Activated gamma-delta T cell treated with Interleukin-2 at 50 U/mL for 16 hours (primary cell): Measurements from ENCODE around the gene ZCCHC10.
"Not testable (repeated sequence)": the region's sequence is repeated elsewhere in the genome, so short reads cannot be mapped to it uniquely, and the experiment has no call there.

Source experiments
- DNase-seq: peaks from one replicate; pipeline ENCODE4 v3.0.0-alpha.2; 2020

ZCCHC10 gene

DNA sequence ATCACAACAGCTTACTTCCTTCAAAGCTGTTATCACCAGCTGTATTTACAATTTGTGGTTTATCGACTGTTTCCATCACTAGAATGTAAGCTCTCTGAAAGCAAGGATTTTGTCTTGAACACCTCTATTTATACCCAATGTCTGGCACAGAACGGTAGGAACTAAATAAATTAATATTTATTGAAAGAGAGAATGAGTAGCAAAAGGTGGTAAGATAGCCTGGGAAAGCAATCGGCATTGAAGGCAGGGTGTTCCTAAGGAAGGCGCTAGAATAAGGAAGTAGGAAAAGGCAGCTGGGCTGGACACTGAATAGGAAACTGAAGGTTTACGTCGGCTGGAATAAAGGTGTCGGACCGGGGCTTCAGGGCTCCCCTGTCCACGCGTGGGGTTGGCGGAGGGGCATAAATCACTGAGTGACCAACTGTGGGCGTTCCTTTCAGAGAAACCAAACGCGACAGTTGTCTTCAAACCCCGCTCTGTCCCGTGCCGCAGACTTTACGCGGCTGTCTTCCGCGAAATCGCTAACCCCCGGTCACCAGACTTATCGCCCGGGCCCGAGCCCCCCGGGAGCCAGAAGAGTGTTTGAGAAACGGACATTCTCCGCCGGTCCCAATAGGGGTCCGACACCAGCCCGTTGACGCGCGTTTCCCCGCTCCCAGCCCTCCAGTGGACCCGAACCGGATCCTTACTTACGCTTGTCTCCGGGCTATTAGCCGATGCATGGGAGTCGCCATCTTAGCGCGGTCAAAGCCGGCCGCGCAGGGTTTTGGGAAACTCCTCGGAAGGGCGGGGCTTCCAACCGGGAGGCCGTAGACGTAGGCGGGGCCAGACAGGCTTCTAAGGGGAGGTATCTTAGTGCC lies at the start of gene ZCCHC10:
Gene ZCCHC10 (minus strand): TSS at position 746 of the 860 bp plus-strand sequence. CDS start 12 bp downstream, at position 734.
- peak; percentile 88 for DNase-seq

DNA sequence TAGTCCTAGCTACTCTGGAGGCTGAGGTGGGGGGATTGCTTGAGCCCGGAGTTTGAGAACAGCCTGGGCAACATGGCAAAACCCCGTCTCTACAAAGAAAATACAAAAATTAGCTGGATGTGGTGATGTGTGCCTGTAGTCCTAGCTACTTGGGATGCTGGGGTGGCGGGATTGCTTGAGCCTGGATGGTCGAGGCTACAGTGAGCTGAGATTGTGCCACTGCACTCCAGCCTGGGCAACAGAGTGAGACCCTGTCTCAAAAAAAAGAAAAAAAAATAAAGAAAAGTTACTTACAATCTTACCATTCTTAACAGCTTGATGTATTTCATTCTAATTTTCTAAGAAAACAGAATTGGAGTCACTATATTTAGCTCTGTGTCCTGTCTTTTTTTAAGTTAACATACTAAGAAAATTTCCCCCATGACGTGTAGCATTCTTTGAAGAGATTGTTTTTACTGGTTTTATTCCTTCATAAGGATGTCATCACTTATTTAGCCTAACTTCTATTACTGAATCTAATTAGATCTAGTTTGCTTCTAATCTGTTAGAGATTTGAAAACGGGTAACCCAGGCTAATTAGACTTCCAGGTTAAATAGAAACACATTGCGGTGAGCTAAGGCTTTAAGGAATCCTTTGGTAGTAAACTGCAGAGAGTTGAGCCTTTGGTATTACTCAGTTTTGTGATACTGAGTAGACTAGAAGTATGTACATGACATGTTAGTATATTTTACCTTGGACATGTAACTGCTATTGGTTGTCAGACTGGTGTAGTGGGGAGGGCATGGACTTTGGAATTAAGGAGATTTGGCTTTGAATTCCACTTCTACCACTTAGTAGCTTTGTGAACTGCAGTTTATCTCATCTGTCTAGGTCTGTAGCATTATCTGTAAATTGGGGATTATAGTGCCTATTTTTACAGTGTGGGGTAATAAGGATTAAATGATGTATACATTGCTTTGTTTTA lies 49.5 kb upstream of the ZCCHC10 start:
- DNase-seq: no peak

DNA sequence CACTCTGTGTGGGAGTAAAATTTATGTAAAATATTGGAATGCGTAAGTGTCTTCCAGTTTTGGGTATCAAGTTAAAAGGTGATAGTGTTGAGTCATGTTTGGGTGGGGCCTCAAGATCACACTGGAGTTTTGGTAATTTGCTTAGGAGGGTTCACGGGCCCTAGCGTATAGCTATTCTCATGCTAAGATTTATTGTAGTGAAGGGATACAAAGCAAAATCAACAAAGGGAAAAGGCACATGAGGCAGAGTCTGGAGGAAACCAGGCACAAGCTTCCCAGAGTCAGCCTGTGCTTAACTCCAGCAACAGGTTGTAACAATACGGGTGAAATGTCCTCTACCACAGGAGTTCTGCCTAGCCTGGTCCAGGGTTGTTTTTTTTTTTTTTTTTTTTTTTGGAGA lies 45.7 kb upstream of the ZCCHC10 start:
- DNase-seq: no peak

DNA sequence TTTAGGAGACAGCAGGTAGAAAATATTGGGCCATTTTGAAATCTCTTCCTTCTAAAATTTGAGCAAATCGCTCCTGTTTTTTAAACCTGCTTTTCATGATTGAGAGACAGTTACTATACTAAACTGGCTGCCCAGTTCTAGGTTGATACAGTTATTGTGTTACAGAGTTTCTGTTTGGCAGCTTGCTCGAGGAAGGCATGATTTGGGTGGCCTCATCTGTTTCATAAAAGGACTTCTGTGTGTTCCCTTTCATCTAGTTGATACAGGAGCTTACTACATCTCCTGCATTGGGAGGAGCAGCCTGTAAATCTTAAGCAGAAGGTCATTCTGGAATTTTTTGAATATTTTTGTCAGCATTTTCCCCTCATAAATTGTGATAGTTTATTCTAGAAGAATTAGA lies 39.7 kb upstream of the ZCCHC10 start:
- no peak for DNase-seq

DNA sequence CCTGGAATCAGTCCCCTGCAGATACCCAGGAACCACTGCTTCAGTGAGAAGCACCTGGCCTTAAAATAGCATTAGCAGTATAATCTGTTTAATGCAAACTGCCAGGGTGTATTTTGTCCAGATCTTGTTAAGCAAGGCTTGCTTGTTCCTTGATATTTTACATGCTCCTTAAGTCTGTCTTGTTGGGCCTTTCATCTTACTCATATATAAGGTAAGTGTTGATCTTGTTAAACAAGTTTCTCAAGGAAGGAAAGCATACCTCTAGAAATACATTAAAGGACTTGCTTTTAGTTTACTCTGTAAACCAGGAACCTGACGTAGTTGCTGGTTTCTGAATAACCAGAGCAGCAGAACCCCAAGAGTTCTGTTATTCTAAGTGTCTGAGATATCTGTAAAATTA lies 39.1 kb upstream of the ZCCHC10 start:
- no peak for DNase-seq

DNA sequence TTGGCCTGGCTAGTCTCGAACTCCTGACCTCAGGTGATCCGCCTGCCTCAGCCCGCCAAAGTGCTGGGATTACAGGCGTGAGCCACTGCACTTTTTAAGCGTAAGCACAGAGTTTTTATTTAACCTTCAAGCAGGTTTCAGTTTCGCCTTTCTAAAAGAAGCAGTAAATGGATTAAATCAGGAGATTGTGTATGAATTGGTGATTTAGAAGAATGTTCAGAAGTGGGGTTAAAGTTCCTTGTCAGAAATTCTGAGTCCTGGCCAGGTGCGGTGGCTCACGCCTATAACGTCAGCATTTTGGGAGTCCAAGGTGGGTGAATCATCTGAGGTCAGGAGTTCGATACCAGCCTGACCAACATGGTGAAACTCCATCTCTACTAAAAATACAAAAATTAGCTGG lies 37.6 kb upstream of the ZCCHC10 start:
- no peak for DNase-seq

DNA sequence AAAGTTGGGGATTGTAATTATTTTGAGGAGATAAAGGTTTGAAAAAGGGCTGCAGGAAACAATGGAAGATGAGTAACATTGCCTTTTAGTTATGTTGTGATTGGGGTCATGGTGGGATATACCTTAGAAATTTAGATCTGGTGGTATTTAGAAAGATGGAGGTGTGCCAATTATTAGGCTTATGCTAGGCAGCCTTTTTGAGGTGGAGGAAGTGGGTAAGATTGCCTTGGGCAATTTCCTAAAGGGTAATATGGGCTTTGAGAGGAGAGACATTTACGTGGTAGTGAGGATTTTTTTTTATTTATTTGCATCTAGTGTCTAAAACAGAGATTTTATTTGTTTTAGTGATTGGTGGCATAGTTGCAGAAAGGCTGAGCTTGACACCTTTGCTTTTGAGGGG lies 35.9 kb upstream of the ZCCHC10 start:
- no peak for DNase-seq

DNA sequence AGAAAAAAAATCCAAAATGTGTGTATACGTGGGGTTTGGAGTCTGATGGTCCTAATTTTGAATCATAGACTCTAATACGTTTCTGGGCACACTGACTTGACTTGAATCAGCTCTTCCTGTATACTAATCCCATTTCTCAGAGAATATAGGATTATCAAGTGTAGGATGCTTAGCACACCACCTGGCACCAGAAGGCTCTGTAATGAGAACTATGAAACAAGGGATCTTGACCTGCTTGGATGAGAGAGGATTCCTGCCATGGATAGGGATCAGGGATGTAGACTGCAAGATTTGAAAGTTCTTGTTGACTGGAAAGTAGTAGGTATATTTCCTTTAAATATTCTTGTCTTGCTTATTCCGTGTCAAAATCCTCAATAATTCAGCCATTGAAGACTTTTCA lies 33.3 kb upstream of the ZCCHC10 start:
- no peak for DNase-seq

DNA sequence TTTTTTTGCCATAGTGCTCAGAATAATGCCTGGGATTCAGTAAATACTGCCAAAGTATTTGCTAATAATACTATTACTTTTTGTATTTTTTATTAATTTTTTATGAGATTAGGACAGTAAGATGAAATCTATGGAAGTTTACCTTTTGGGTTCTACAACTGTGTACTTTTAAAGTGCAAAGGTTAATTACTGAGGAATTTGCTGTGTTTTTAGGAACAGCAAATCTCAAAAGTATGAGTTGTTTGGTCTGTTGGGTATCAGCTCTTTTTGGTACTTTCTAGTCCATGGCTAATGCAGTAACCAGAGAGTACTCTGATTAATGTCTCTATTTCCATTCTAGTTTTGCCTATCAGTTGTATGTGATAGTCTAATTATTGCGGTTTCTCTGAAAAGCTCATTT lies 30.5 kb upstream of the ZCCHC10 start:
- DNase-seq: no peak

DNA sequence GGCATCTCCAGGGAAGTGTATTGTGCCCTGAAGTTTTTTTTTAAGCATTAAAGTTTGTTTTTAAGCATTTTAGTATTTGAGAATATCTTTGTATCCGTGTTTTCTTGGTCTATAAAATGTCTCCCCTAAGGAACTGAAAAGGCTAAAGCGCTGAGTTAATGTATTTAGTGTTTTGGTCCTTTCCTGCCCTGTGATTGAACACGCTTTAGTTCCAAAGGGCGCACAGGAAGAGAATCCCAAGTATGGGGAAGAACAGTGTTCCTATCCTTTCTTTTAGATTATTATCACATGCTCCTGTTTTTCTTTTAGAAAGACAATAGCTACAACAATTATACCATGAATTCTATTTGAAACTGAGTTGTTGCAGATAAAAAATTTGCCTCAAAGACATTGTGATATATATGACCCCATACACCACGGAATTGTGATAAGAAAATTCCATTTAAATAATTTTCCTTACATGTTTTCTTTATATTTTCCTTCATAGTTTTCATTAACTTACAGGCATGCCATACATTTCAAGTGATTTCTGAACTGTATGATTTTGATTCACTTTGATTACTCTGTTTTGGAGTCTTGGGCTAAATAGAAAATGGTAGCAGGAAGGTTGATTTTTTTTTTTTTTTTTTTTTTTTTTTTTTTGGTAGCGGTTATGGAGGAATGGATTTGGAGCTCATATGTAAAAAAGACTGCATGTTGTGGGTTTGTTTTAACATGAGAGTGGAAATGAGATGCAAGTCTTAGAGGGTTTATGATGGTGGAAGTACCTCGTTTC lies 28.5 kb upstream of the ZCCHC10 start:
- no peak for DNase-seq

DNA sequence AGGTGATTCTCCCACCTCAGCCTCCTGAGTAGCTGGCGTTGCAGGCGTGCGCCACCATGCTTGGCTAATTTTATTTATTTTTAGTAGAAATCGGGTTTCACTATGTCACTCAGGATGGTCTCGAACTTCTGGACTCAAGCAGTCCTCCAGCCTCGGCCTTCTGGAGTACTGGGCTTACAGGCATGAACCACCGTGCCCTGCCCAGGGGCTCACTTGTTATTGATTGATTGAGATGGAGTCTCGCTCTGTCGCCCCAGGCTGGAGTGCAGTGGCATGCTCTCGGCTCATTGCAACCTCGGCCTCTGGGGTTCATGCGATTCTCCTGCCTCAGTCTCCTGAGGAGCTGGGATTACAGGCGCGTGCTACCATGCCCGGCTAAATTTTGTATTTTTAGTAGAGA lies 27.1 kb upstream of the ZCCHC10 start:
- DNase-seq: no peak

DNA sequence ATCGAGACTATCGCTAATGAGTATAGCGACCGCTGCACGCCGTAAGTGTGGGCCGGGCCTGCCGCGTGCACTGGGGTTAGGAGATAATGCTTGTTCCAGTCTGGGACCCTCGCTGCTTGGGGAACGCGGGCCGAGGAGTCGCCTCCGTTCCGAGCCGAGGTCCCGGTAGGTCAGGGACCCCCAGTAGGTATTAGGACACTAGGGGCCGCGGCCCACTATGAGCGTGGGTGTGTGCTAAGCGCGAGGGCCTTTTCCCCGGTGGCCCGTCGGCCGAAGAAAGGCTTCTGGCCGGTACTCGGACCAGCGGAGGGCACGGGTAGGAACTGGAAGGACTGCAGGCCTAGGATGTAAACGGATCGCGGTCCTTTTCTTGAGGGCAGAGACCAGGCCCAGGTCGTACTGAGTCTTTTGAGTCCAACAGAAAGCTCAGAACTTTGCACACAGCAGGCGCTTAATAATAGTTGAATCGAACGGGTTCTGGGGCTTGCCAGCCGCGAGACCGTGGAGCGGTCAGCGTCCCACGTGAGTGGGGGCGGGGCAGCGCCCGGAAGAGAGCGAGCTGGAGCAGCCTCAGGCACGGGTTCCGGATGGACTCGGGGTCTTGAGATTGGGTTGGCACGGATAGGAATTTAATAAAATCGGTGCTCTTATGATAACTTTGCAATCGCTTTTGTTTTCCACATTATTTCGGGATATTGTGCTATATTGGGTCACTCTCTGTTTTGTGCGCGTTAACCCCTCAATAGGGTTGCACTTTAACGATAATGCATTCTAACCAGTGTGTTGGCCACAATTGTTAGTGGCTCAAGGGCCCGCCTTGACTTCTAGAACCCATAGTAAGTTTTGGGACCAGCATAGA lies 26.2 kb upstream of the ZCCHC10 start:
- DNase-seq: peak; percentile 18

DNA sequence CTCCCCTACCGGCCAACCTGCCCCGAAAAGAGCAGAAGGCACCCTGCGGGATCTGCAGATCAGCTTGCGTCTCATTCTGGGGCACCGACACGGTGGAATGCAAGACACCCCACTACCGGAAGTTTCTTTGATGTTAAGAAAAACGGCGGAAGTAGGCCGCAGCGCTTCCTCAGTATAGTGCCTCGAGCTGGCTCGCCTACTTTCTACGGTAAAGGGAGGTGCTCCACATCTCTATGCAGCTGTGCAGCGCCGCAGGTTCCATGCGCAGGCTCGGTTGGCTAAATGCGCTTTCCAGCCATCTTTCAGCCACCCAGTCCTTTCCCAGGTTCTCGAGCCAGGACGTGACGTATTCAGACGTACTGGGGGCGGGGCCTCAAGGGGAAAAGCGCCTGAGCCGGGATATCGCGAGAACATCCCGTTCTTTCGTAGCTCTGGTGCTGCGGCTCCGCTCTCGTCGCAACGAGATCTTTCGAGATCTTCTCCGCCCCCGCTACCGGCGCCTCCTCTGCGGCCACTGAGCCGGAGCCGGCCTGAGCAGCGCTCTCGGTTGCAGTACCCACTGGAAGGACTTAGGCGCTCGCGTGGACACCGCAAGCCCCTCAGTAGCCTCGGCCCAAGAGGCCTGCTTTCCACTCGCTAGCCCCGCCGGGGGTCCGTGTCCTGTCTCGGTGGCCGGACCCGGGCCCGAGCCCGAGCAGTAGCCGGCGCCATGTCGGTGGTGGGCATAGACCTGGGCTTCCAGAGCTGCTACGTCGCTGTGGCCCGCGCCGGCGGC lies 25.4 kb upstream of the ZCCHC10 start, which contains the start of gene HSPA4:
Gene HSPA4 (plus strand): TSS at position 472 of the 775 bp plus-strand sequence. CDS start 238 bp downstream, at position 710.
- DNase-seq: peak; percentile 97

DNA sequence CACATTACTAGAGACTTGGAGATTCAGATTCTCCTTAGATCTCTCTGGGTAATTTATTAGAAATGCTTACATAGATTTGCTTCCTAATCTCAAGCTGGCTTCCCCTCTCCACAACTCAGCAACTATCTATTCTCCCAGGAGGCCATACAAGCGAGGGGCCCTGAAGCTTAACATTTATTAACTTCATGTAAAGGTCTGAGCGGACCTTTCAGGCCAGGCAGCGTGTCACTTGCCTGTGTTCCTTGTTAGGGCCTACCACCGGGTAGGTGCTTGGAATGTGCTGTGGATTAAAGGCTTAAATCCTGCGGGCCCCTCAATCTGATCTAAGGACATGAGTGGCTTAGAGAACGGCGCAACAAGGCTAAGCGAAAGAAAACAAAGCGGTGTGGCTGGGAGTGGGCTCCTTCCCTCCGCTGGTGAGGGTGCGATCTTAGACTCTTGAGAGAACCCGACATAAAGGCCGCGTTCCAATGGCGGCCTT lies 24.8 kb upstream of the ZCCHC10 start:
- no peak for DNase-seq

DNA sequence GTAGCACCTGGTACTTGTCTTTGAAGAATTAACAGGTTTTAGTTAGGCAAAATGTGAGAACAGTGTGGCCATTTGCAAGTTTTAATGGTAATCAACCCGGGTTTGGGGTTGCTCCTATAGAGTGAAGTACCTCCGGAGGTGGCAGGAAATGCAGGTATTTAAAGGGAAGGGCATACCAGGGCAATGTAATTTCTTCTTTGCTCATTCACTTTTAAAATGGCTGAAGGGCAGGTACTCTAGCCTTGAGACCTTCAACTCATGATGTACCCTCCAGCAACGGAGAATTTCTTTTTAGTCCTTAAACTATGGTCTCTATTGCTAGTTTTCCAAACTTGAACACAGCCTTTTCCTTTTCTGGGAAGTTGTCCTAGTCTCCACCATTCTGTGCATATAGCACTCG lies 24.2 kb upstream of the ZCCHC10 start:
- DNase-seq: no peak

DNA sequence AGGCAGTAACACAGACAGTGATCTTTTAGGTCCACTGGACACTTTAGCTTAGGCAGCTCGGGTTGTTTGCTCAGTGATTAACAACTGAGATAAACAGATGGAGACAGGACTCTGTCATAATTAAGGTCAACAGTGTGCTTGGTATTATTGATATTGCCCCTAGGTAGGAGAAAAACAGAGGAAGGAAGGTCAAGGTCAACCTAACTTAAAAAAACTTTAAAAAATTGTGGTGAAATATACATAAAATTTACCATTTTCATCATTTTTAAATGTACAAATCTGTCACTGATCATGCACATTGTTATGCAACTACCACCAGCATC lies 23.3 kb upstream of the ZCCHC10 start:
- DNase-seq: no peak

DNA sequence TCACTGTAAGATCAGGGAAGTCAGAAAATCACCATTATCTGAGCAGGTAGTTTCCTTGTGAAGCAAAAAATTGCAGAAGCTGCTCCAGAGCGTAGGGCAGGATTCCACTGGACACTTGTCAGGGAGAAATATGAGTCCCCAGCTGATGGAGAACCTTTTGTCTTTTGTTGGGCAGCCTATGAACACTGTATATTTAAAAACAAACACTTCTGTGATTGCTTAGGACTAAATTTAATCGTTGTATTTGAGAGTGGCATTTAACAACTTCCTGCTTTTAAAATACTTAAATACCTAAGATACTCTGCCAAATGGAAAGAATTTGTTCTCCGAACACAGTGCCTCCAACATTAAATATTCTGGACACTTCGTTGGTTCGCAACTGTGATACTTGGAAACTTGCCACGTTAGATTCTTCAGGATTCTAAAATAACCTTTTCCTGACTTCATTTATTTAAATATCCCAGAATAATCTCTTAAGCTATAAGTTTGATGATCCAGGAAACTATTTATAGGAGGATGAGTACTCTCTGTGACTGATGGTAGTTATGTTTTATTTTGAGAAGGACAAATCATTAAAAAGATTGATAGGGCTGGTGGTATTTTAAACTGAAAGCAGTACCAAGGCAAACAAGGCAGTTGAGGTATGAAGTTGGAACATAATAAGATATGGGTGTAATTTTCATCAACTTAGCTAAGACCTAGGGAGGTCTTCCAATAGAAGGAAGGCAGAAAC lies 22.8 kb upstream of the ZCCHC10 start:
- no peak for DNase-seq

DNA sequence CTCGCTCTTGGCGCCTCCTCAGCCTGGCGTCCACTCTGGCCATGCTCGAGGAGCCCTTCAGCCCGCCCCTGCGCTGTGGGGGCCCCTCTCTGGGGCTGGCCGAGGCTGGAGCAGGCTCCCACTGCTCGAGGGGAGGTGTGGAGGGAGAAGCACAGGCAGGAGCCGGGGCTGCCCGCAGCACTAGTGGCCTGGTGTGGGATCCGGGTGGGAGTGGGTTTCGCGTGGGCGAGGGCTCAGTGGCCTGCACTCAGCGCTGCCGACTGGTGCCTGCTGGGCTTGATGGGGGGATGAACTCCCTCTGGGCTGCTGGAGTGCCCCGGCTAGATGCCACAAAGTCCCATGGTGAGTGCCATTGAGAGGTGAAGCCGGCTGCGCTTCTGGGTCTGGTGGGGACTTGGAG lies 21.1 kb upstream of the ZCCHC10 start:
- DNase-seq: no peak

DNA sequence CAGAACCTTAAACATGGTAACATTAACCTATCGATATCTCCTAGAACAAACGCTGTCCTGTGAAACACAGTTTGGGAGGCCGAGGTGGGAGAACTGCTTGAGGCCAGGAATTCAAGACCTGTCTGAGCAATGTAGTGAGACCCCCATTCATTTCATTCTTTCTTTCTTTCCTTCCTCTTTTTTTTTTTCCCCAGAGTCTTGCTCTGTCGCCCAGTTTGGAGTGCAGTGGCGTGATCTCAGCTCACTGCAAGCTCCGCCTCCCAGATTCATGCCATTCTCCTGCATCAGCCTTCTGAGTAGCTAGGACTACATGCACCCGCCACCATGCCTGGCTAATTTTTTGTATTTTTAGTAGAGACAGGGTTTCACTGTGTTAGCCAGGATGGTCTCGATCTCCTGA lies 20.2 kb upstream of the ZCCHC10 start:
- DNase-seq: not testable (repeated sequence)

DNA sequence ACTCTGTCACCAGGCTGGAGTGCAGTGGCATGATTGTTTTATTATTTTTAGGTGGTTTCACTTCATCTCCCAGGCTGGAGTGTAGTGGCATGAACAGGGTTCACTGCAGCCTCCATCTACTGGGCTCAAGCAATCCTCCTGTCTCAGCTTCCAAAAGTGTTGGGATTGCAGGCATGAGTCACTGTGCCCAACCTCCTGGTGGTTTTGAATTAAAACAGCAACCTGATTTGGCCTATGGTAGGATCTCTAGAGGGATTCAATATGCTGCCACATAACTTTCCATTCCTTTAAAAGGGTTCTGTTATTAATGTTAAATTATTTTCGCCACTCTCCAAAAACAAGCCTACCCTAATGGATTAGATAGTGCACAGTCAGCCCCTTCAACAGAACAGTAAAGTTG lies 15.6 kb upstream of the ZCCHC10 start:
- DNase-seq: no peak
